Erythroblast (primary cell): Measurements from ENCODE around the gene NCK2.

Experiments used
- GATA1 ChIP-seq: IDR thresholded peaks from 2 replicates; pipeline ENCODE4 v1.6.1; 2011; ENCODE audit warnings: low read depth, mild to moderate bottlenecking, control low read depth, low read length, moderate library complexity
- POLR2A ChIP-seq: IDR thresholded peaks from 2 replicates; pipeline ENCODE4 v1.6.1; 2011; ENCODE audit warnings: mild to moderate bottlenecking, low read length

DNA sequence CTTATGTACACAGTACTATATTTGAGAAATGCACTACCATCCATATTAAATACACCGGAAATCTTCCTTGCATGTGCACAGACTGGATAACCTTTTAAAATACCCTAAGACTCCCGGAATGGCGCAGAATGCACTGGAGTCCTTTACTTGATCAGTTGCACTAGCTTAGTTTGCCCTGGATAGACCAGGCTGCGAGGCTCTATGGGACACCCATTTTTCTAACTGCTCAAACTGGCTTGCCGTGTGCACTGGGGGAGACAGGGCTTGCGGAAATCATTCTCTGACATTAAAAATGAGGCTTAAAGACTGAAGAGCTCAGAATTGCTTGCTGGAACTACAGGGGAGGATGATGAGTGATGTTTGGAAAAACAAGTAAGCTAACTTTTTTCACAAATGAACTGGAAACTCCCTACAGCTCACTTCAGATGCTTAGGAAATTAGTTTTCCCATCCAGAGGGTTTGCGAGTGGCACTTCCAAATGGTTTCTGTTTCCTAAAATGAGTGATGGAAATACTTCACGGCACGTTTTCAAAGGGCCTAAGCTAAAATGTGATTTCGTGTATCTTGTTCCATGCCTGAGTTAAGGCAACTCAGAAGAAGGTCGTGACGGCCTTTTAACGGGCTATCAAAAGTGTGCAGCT is 2.7 kb downstream of the NCK2 start:
- TF ChIP-seq POLR2A, result no peak
- TF ChIP-seq GATA1, result no peak
